ENCODE results near the gene KANSL1. TPM values are rescaled to one million over a fixed set of nuclear protein-coding genes. Genes with fewer than 3 reads are reported as not detected.

KANSL1 gene
- total and polyA plus RNA-seq, 10 of the 15 experiments (the other 5 are each of a cell fraction or from before 2014, with no cell fraction given): 4.7 to 60.6 (median 28.0) TPM

GRCh38 chr17:46013127-46013501, 180.1 kb downstream of the KANSL1 start:
- Histone ChIP-seq H3K27ac (ENCODE audit: control insufficient read depth, insufficient read depth) (no peak overlapping the region), H3K27me3 (replicated peaks in 1 of 2; ENCODE audit: control insufficient read depth in 2 of 2, insufficient read depth in 2 of 2, low read length in 1 of 2) (no peaks in the 10 kb centered on the region), H3K4me1 (ENCODE audit: control insufficient read depth, insufficient read depth, low read length) (no peaks in the 10 kb centered on the region), H3K9ac (ENCODE audit: control insufficient read depth, insufficient read depth, low read length) (no peak overlapping the region), H3K79me2 (ENCODE audit: control insufficient read depth, insufficient read depth, low read length) (no peaks in the 10 kb centered on the region), H3K9me3 (replicated peaks; ENCODE audit: control insufficient read depth, insufficient read depth, low read length) (no peaks in the 10 kb centered on the region), H4K20me1 (ENCODE audit: control insufficient read depth, insufficient read depth) (no peaks in the 10 kb centered on the region), H3K4me3 (no peak overlapping the region), H2AFZ (ENCODE audit: control insufficient read depth, low read depth, low read length) (no peak overlapping the region), H3K36me3 (ENCODE audit: control insufficient read depth in 2 of 2, insufficient read depth in 2 of 2, low read length in 1 of 2) (no peaks in the 10 kb centered on the region), H3K4me2 (ENCODE audit: control insufficient read depth, insufficient read depth) (no peak overlapping the region)
- TF ChIP-seq BCL11A (IDR thresholded peaks at IDR 0.05; ENCODE audit: low read depth, low read length) (no peak), NR2C1 (IDR thresholded peaks at IDR 0.05) (no peak), RBBP5 (conservative IDR thresholded peaks at IDR 0.05) (no peak), JUND (IDR thresholded peaks at IDR 0.05; ENCODE audit: low read depth, low read length) (no peak), SMAD1 (IDR thresholded peaks at IDR 0.05; ENCODE audit: low read depth, partially characterized antibody) (no peak), SIX5 (IDR thresholded peaks at IDR 0.05; ENCODE audit: low read depth, low read length, severe bottlenecking) (no peak)
- TF ChIP-seq, protein P1, sequence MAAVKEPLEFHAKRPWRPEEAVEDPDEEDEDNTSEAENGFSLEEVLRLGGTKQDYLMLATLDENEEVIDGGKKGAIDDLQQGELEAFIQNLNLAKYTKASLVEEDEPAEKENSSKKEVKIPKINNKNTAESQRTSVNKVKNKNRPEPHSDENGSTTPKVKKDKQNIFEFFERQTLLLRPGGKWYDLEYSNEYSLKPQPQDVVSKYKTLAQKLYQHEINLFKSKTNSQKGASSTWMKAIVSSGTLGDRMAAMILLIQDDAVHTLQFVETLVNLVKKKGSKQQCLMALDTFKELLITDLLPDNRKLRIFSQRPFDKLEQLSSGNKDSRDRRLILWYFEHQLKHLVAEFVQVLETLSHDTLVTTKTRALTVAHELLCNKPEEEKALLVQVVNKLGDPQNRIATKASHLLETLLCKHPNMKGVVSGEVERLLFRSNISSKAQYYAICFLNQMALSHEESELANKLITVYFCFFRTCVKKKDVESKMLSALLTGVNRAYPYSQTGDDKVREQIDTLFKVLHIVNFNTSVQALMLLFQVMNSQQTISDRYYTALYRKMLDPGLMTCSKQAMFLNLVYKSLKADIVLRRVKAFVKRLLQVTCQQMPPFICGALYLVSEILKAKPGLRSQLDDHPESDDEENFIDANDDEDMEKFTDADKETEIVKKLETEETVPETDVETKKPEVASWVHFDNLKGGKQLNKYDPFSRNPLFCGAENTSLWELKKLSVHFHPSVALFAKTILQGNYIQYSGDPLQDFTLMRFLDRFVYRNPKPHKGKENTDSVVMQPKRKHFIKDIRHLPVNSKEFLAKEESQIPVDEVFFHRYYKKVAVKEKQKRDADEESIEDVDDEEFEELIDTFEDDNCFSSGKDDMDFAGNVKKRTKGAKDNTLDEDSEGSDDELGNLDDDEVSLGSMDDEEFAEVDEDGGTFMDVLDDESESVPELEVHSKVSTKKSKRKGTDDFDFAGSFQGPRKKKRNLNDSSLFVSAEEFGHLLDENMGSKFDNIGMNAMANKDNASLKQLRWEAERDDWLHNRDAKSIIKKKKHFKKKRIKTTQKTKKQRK (IDR thresholded peaks at IDR 0.05; ENCODE audit: low read depth, low read length): no peak
- no TSS peak for BruUV-seq (replicated peaks)
- RAD21 ChIA-PET (ENCODE audit: unreplicated experiment): no interaction called here
- CTCF ChIA-PET: no interaction called here
- FAIRE-seq (no peak), ATAC-seq (no peak), DNase-seq (ENCODE audit: low read depth, low spot score) (no peak)
- WGBS (ENCODE audit: insufficient coverage, insufficient replicate concordance, low lambda C conversion rate, missing lambda C conversion rate): 42% methylated on average over 7 of the region's 7 CpGs
- in situ Hi-C loops (cut with MboI) (no loop called here), intact Hi-C loops (cut with micrococcal nuclease; ENCODE audit: unreplicated experiment) (no loop called here)
- SMC1A ChIA-PET (ENCODE audit: uncharacterized antibody, unreplicated experiment): no interaction called here
- POLR2A ChIA-PET: no interaction called here
